ENCODE measurements around the gene DCST1. TPM values are rescaled to one million over a fixed set of nuclear protein-coding genes. Genes with fewer than 3 reads are reported as not detected.
A peak's percentile ranks its signal among the peaks of the same experiment; 100 is the strongest.

DCST1 gene
- total and polyA plus RNA-seq, 2 of the 13 experiments (the other 11 are each of a cell fraction or from before 2014, with no cell fraction given), result 0.04 TPM; not detected in 1

- no peak for TF ChIP-seq ZNF572 (CRISPR knock-in tag; IDR thresholded peaks at IDR 0.05)
- no peak for TF ChIP-seq SMARCC2 (IDR thresholded peaks at IDR 0.05)
- TF ChIP-seq, protein P1, sequence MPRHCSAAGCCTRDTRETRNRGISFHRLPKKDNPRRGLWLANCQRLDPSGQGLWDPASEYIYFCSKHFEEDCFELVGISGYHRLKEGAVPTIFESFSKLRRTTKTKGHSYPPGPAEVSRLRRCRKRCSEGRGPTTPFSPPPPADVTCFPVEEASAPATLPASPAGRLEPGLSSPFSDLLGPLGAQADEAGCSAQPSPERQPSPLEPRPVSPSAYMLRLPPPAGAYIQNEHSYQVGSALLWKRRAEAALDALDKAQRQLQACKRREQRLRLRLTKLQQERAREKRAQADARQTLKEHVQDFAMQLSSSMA (CRISPR knock-in tag; IDR thresholded peaks at IDR 0.05), result 0 out of 2 replicates have a peak, but pooled peaks have one; percentile 30
- TF ChIP-seq HDAC6 (IDR thresholded peaks at IDR 0.05; ENCODE audit: low read depth, low read length), result no peak
- no peak for TF ChIP-seq HOXD1 (CRISPR knock-in tag; IDR thresholded peaks at IDR 0.05)
- no peak for TF ChIP-seq ZNF616 (CRISPR knock-in tag; IDR thresholded peaks at IDR 0.05; ENCODE audit: low read depth)
- TF ChIP-seq ZNF773 (CRISPR knock-in tag; IDR thresholded peaks at IDR 0.05; ENCODE audit: borderline replicate concordance), result peak; percentile 44; the same call in 1 of the 2 replicates
- TF ChIP-seq, protein P2, sequence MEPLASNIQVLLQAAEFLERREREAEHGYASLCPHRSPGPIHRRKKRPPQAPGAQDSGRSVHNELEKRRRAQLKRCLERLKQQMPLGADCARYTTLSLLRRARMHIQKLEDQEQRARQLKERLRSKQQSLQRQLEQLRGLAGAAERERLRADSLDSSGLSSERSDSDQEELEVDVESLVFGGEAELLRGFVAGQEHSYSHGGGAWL (CRISPR knock-in tag; IDR thresholded peaks at IDR 0.05), result no peak
- TF ChIP-seq, protein P3, sequence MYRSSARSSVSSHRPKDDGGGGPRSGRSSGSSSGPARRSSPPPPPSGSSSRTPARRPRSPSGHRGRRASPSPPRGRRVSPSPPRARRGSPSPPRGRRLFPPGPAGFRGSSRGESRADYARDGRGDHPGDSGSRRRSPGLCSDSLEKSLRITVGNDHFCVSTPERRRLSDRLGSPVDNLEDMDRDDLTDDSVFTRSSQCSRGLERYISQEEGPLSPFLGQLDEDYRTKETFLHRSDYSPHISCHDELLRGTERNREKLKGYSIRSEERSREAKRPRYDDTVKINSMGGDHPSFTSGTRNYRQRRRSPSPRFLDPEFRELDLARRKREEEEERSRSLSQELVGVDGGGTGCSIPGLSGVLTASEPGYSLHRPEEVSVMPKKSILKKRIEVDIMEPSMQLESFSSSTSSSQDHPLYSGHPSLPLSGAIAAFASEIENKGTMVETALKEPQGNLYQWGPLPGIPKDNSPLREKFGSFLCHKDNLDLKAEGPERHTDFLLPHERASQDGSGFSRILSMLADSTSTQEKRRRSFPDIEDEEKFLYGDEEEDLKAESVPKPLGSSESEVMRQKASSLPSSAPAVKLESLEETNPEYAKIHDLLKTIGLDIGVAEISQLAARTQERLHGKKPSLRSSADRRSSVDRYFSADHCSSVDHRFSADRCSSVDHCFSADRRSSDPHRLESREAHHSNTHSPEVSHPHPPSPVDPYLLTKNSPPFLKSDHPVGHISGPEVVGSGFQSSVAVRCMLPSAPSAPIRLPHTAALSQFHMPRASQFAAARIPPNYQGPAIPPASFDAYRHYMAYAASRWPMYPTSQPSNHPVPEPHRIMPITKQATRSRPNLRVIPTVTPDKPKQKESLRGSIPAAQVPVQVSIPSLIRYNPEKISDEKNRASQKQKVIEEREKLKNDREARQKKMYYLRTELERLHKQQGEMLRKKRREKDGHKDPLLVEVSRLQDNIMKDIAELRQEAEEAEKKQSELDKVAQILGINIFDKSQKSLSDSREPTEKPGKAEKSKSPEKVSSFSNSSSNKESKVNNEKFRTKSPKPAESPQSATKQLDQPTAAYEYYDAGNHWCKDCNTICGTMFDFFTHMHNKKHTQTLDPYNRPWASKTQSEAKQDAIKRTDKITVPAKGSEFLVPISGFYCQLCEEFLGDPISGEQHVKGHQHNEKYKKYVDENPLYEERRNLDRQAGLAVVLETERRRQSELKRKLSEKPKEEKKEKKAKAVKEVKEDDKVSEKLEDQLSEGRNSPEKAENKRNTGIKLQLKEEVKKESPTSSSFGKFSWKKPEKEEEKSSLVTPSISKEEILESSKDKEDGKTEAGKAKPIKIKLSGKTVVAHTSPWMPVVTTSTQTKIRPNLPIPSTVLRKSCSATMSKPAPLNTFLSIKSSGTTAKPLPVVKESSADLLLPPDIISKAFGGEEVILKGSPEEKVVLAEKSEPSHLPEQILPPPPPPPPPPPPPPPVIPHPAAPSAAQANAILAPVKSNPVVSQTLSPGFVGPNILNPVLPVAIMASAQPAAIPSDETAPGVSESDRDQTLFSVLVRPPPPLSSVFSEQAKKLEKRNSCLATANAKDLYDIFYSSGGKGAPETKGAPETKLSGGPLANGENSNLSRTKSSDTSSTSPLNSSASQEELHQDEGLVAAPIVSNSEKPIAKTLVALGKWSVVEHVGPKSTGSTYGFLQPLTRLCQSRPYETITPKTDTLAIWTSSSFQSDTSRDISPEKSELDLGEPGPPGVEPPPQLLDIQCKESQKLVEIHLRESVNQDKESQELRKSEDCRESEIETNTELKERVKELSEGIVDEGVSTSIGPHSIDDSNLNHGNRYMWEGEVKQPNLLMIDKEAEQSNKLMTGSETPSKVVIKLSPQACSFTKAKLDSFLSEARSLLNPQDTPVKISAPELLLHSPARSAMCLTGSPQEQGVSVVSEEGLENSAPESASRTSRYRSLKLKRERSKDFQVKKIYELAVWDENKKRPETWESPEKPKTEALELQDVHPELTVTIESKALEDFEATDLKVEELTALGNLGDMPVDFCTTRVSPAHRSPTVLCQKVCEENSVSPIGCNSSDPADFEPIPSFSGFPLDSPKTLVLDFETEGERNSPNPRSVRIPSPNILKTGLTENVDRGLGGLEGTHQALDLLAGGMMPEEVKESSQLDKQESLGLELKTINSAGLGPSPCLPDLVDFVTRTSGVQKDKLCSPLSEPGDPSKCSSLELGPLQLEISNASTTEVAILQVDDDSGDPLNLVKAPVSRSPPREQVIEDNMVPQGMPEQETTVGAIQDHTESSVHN (CRISPR knock-in tag; IDR thresholded peaks at IDR 0.05), result no peak
- TF ChIP-seq ZNF644 (CRISPR knock-in tag; IDR thresholded peaks at IDR 0.05; ENCODE audit: low read depth), result no peak
- TF ChIP-seq ZBTB10 (CRISPR knock-in tag; IDR thresholded peaks at IDR 0.05; ENCODE audit: borderline replicate concordance), result no peak
- TF ChIP-seq ARNT (IDR thresholded peaks at IDR 0.05), result no peak
- no peak for TF ChIP-seq RFXANK (CRISPR knock-in tag; IDR thresholded peaks at IDR 0.05)
- peak; percentile 1 for TF ChIP-seq ASH2L (IDR thresholded peaks at IDR 0.05; ENCODE audit: insufficient read length, low read depth, low read length)
- TF ChIP-seq POLR2AphosphoS5 (IDR thresholded peaks at IDR 0.05; ENCODE audit: low read depth, low read length), result 0 out of 2 replicates have a peak, but pooled peaks have one; percentile 24
- no peak for TF ChIP-seq PHB2 (IDR thresholded peaks at IDR 0.05; ENCODE audit: partially characterized antibody)
- no peak for TF ChIP-seq SMARCE1 (IDR thresholded peaks at IDR 0.05; ENCODE audit: borderline replicate concordance)
- peak; percentile 55 for TF ChIP-seq MYC (CRISPR knock-in tag; IDR thresholded peaks at IDR 0.05; ENCODE audit: borderline replicate concordance)
- TF ChIP-seq POLR2G (IDR thresholded peaks at IDR 0.05; ENCODE audit: low read depth, low read length), result peak; percentile 65
- TF ChIP-seq ZNF451 (CRISPR knock-in tag; IDR thresholded peaks at IDR 0.05), result 0 out of 2 replicates have a peak, but pooled peaks have one; percentile 27
Observed at GRCh38 chr1:155051342-155051776, 17.7 kb downstream of the DCST1 start (continued).
